ENCODE measurements around the gene NBPF4.
"Not testable (repeated sequence)": the region's sequence is repeated elsewhere in the genome, so short reads cannot be mapped to it uniquely, and the experiment has no call there.

The NBPF4 gene, protein sequence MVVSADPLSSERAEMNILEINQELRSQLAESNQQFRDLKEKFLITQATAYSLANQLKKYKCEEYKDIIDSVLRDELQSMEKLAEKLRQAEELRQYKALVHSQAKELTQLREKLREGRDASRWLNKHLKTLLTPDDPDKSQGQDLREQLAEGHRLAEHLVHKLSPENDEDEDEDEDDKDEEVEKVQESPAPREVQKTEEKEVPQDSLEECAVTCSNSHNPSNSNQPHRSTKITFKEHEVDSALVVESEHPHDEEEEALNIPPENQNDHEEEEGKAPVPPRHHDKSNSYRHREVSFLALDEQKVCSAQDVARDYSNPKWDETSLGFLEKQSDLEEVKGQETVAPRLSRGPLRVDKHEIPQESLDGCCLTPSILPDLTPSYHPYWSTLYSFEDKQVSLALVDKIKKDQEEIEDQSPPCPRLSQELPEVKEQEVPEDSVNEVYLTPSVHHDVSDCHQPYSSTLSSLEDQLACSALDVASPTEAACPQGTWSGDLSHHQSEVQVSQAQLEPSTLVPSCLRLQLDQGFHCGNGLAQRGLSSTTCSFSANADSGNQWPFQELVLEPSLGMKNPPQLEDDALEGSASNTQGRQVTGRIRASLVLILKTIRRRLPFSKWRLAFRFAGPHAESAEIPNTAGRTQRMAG

GRCh38 chr1:108243976-108244375, at the start of gene NBPF4:
Gene NBPF4 (minus strand): TSS chr1:108244076. CDS start chr1:108243761, 315 bp downstream.
- in situ Hi-C loops (cut with HindIII; ENCODE audit: low pct_unique_long_range_greater_than_20kb, low sequenced_read_pairs); DNase-seq (ENCODE audit: low read depth in 1 of 2, low spot score in 1 of 2): not testable (repeated sequence)

DNA sequence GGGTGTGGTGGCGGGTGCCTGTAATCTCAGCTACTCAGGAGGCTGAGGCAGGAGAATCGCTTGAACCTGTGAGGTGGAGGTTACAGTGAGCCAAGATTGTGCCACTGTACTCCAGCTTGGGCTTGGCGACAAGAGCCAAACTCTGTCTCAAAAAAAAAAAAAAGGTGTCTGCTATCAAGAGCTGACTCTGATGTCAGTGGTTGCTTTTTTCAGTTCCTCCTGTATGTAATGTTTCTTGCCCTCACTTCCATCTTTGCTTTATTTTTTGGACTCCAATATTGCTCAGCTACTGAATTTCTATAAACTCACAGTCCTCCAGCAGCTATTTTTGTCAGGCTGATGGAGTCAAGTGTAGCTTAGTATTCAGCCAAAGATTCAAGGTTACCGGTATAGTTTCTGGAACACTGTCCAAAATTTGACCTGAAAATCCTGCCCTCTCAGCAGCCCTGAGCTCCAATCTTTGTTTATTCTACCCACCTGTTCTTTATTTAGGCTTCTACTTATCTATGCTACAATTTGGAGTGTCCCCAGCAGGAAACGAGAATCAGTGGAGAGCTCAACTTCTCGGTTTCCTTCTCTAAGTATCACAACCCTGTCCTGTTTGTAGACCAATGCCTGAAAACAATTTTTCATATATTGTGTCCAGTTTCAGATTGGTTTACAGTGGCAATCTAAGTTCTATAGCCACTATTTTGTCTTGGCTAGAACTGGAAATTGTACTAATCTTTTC, 38.8 kb upstream of the NBPF4 start:
- DNase-seq (ENCODE audit: low read depth in 1 of 2, low spot score in 1 of 2); in situ Hi-C loops (cut with HindIII; ENCODE audit: low pct_unique_long_range_greater_than_20kb, low sequenced_read_pairs): not testable (repeated sequence)

DNA sequence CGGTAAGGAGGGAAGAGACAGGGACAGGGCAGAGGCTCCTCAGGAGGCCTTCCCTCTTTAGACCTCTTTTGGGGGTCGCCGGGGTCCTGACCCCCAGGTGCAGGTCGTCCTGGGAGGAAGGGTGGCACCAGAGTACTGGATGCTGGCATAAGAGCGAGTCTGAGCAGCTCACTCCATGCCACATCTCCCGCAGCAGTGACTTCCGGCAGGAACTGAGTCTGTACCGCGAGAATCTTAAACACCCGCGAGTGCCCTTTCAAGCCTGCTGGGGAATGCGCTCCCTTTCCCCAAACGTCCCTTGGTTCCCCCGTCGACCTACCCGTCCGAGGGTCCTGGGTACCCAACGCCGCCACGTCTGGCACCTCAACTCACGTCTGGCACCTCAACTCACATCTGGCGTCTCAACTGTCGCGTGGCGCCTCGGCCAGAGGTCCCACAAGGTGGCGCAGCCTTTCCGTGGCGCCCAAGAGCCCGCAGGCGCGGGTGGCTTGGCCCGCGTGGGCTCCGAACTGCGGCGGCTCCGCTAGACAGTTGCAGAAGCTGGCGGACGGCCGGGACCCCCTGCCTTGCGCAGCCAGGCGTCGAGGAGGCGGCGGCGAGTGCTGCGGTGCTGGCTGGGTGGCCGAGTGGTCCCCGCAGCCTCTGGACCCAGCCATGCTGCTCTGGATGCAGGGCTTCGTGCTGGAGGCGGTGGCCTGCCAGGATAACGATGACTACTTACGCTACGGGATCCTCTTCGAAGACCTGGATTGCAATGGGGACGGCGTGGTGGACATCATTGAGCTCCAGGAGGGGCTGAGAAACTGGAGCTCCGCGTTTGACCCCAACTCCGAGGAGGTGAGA, 28.8 kb upstream of the NBPF4 start:
- DNase-seq (ENCODE audit: low read depth in 1 of 2, low spot score in 1 of 2); in situ Hi-C loops (cut with HindIII; ENCODE audit: low pct_unique_long_range_greater_than_20kb, low sequenced_read_pairs): not testable (repeated sequence)

DNA sequence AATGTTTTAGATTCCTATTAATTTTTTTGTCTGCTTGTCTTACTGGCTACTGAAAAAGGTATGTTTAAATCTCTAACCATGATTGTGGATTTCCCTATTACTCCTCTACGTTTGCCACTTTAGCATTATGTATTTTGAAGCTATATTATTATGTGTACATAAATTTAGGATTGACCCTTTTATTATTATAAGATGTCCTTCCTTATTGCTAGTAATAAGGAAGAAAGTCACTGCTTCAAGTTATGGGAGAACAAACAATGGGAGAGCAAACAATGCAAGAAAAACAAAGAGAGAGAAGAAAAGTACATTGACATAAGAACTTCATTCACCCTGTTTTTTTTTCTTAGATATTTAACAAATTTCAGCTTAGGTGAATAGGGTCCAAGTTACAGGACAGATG, 23.2 kb upstream of the NBPF4 start:
- in situ Hi-C loops (cut with HindIII; ENCODE audit: low pct_unique_long_range_greater_than_20kb, low sequenced_read_pairs): not testable (repeated sequence)

DNA sequence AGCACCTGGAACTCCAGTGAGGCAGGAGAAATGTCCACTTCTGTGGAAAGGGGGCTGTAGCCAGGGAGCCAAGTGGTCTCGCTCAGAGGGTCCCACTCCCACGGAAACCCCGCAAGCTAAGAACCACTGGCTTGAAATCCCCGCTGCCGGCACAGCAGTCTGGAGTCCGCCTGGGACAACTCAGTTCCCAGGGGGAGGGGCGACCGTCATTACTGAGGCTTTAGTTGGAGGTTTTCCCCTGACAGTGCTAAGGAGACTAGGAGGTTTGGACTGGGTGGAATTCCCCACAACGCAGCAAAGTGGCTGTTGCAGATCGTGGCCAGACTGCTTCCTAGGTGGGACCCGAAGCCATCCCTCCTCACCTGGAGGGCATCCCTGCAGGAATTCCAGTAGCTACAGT, 18.1 kb upstream of the NBPF4 start:
- DNase-seq (ENCODE audit: low read depth in 1 of 2, low spot score in 1 of 2); in situ Hi-C loops (cut with HindIII; ENCODE audit: low pct_unique_long_range_greater_than_20kb, low sequenced_read_pairs): not testable (repeated sequence)

More for the DNA sequence above, 23.2 kb upstream of the NBPF4 start:
- DNase-seq (ENCODE audit: low read depth in 1 of 2, low spot score in 1 of 2): not testable (repeated sequence)

- DNase-seq (ENCODE audit: low read depth in 1 of 2, low spot score in 1 of 2); in situ Hi-C loops (cut with HindIII; ENCODE audit: low pct_unique_long_range_greater_than_20kb, low sequenced_read_pairs): not testable (repeated sequence)
These were observed 17.6 kb upstream of the NBPF4 start for GRCh38 chr1:108261519-108261918.

GRCh38 chr1:108260578-108261259, 16.8 kb upstream of the NBPF4 start:
- not testable (repeated sequence) for DNase-seq (ENCODE audit: low read depth in 1 of 2, low spot score in 1 of 2)

GRCh38 chr1:108255426-108255825, 11.6 kb upstream of the NBPF4 start:
- in situ Hi-C loops (cut with HindIII; ENCODE audit: low pct_unique_long_range_greater_than_20kb, low sequenced_read_pairs); DNase-seq (ENCODE audit: low read depth in 1 of 2, low spot score in 1 of 2): not testable (repeated sequence)

More at GRCh38 chr1:108260578-108261259, 16.8 kb upstream of the NBPF4 start:
- in situ Hi-C loops (cut with HindIII; ENCODE audit: low pct_unique_long_range_greater_than_20kb, low sequenced_read_pairs): not testable (repeated sequence)

DNA sequence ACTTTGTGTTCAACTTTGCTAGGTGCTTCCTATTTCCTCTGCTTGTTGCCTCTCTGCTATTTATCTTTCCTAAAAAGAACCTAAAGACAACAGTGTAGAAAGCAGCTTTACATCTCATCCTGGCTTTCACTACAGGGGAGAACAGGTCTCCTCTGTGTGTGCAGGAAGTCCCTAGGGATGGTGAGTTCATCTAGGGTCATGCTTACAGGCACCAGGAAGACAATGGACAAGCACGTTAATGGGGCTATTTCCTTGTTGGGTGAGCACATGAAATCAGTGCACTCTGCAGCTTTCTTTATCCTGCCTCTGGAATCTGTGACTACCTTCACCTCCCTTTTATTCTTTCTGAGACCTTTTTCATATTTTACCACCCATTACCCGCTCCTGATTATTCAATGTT, 4.5 kb downstream of the NBPF4 start:
- in situ Hi-C loops (cut with HindIII; ENCODE audit: low pct_unique_long_range_greater_than_20kb, low sequenced_read_pairs); DNase-seq (ENCODE audit: low read depth in 1 of 2, low spot score in 1 of 2): not testable (repeated sequence)

DNA sequence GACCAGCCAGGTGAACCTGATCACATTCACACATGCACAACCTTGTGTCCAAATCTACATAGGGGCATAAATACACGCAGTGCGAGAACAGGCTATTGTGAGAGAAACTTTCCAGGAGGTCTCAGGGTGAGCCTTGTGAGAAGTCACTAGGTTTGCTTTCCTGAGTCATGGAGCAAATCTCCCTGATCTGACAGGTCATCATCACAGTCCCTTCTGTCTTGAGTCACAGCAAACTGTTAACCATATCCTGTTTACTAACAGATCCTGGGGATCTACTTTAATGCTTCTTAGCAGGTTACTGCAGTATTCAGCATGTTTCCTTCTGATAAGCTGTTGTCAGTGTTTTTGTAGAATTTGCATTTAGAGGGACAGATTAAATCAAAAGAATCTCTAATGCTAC, 8.6 kb downstream of the NBPF4 start:
- DNase-seq (ENCODE audit: low read depth in 1 of 2, low spot score in 1 of 2); in situ Hi-C loops (cut with HindIII; ENCODE audit: low pct_unique_long_range_greater_than_20kb, low sequenced_read_pairs): not testable (repeated sequence)

GRCh38 chr1:108232183-108232582, 11.7 kb downstream of the NBPF4 start:
- in situ Hi-C loops (cut with HindIII; ENCODE audit: low pct_unique_long_range_greater_than_20kb, low sequenced_read_pairs); DNase-seq (ENCODE audit: low read depth in 1 of 2, low spot score in 1 of 2): not testable (repeated sequence)

GRCh38 chr1:108229976-108230375, 13.9 kb downstream of the NBPF4 start:
- DNase-seq (ENCODE audit: low read depth in 1 of 2, low spot score in 1 of 2); in situ Hi-C loops (cut with HindIII; ENCODE audit: low pct_unique_long_range_greater_than_20kb, low sequenced_read_pairs): not testable (repeated sequence)

GRCh38 chr1:108227772-108228171, 16.1 kb downstream of the NBPF4 start:
- DNase-seq (ENCODE audit: low read depth in 1 of 2, low spot score in 1 of 2); in situ Hi-C loops (cut with HindIII; ENCODE audit: low pct_unique_long_range_greater_than_20kb, low sequenced_read_pairs): not testable (repeated sequence)

GRCh38 chr1:108226855-108227254, 17.0 kb downstream of the NBPF4 start:
- in situ Hi-C loops (cut with HindIII; ENCODE audit: low pct_unique_long_range_greater_than_20kb, low sequenced_read_pairs); DNase-seq (ENCODE audit: low read depth in 1 of 2, low spot score in 1 of 2): not testable (repeated sequence)

- in situ Hi-C loops (cut with HindIII; ENCODE audit: low pct_unique_long_range_greater_than_20kb, low sequenced_read_pairs); DNase-seq (ENCODE audit: low read depth in 1 of 2, low spot score in 1 of 2): not testable (repeated sequence)
These were observed 20.6 kb downstream of the NBPF4 start for GRCh38 chr1:108223226-108223625.

- DNase-seq (ENCODE audit: low read depth in 1 of 2, low spot score in 1 of 2); in situ Hi-C loops (cut with HindIII; ENCODE audit: low pct_unique_long_range_greater_than_20kb, low sequenced_read_pairs): not testable (repeated sequence)
These were observed 26.2 kb downstream of the NBPF4 start for GRCh38 chr1:108217515-108218174.
